GM12892 (cell line): ENCODE data around the gene PPP1R2.
A peak's percentile ranks its signal among the peaks of the same experiment; 100 is the strongest.

Source experiments
- DNase-seq: peaks from one replicate; pipeline ENCODE4 v3.0.0; 2011; ENCODE audit not compliant: insufficient read length
- FAIRE-seq: peaks from 2 replicates; lab custom pipeline; 2011; peaks lifted over from hg19 to GRCh38; lab: Jason Lieb, UNC
- POLR2A ChIP-seq: IDR thresholded peaks from 2 replicates; pipeline ENCODE4 v1.6.1; 2011; ENCODE audit warnings: low read depth, low read length, control low read depth
- POLR2AphosphoS5 ChIP-seq: IDR thresholded peaks from 2 replicates; pipeline ENCODE4 v1.6.1; 2011; ENCODE audit warnings: low read depth, low read length, control low read depth
- TAF1 ChIP-seq: IDR thresholded peaks from 2 replicates; pipeline ENCODE4 v1.6.1; 2011; ENCODE audit warnings: low read depth, mild to moderate bottlenecking, control low read depth, low read length, borderline replicate concordance

Gene PPP1R2

GRCh38 chr3:195544634-195545033 is 1.5 kb upstream of the PPP1R2 start:
- FAIRE-seq (no peak), DNase-seq (no peak)
- TF ChIP-seq POLR2A, result no peak
- no peak for TF ChIP-seq TAF1
- no peak for TF ChIP-seq POLR2AphosphoS5

GRCh38 chr3:195544230-195544536 is 1.1 kb upstream of the PPP1R2 start:
- TF ChIP-seq POLR2AphosphoS5 (no peak), POLR2A (no peak), TAF1 (no peak)
- FAIRE-seq (no peak), DNase-seq (no peak)

GRCh38 chr3:195543500-195544229 is 540 bp upstream of the PPP1R2 start:
- DNase-seq (no peak), FAIRE-seq (no peak)
- TF ChIP-seq POLR2A, result no peak
- TF ChIP-seq TAF1, result no peak
- no peak for TF ChIP-seq POLR2AphosphoS5

GRCh38 chr3:195542316-195542697 is 818 bp downstream of the PPP1R2 start:
- no peak for TF ChIP-seq POLR2AphosphoS5
- FAIRE-seq, result peak; percentile 81
- no peak for DNase-seq

- DNase-seq (no peak), FAIRE-seq (no peak)
- TF ChIP-seq POLR2A (no peak), POLR2AphosphoS5 (no peak), TAF1 (no peak)
These were observed 2.6 kb downstream of the PPP1R2 start for GRCh38 chr3:195540511-195540910.

GRCh38 chr3:195540027-195540426 is 3.1 kb downstream of the PPP1R2 start:
- FAIRE-seq (peak; percentile 67), DNase-seq (no peak)
- TF ChIP-seq POLR2AphosphoS5 (no peak), TAF1 (no peak), POLR2A (no peak)

- FAIRE-seq (no peak), DNase-seq (no peak)
- TF ChIP-seq TAF1, result no peak
- TF ChIP-seq POLR2A, result no peak
- no peak for TF ChIP-seq POLR2AphosphoS5
These were observed 3.6 kb downstream of the PPP1R2 start for GRCh38 chr3:195539479-195539878.

- TF ChIP-seq POLR2A (no peak), POLR2AphosphoS5 (no peak), TAF1 (no peak)
- FAIRE-seq, result peak; percentile 84
- DNase-seq, result no peak
These were observed 5.1 kb downstream of the PPP1R2 start for GRCh38 chr3:195537995-195538394.

GRCh38 chr3:195535293-195535692 is 7.8 kb downstream of the PPP1R2 start:
- FAIRE-seq (no peak), DNase-seq (no peak)
- no peak for TF ChIP-seq POLR2AphosphoS5
- TF ChIP-seq POLR2A, result no peak
- no peak for TF ChIP-seq TAF1

GRCh38 chr3:195532834-195533233 is 10.3 kb downstream of the PPP1R2 start:
- FAIRE-seq (no peak), DNase-seq (no peak)
- TF ChIP-seq POLR2AphosphoS5 (no peak), POLR2A (no peak), TAF1 (no peak)

GRCh38 chr3:195532345-195532744 is 10.8 kb downstream of the PPP1R2 start:
- DNase-seq (no peak), FAIRE-seq (no peak)
- TF ChIP-seq TAF1, result no peak
- TF ChIP-seq POLR2A, result no peak
- no peak for TF ChIP-seq POLR2AphosphoS5

- TF ChIP-seq POLR2AphosphoS5 (no peak), POLR2A (no peak), TAF1 (no peak)
- FAIRE-seq, result no peak
- no peak for DNase-seq
These were observed 11.4 kb downstream of the PPP1R2 start for GRCh38 chr3:195531683-195532082.

GRCh38 chr3:195526492-195526891 is 16.6 kb downstream of the PPP1R2 start:
- no peak for TF ChIP-seq POLR2A
- TF ChIP-seq TAF1, result no peak
- no peak for TF ChIP-seq POLR2AphosphoS5
- FAIRE-seq, result no peak
- DNase-seq, result no peak
